ENCODE data around the gene SOAT1.
A peak's percentile ranks its signal among the peaks of the same experiment; 100 is the strongest.
"Not testable (repeated sequence)": the region's sequence is repeated elsewhere in the genome, so short reads cannot be mapped to it uniquely, and the experiment has no call there.

SOAT1 gene

DNA sequence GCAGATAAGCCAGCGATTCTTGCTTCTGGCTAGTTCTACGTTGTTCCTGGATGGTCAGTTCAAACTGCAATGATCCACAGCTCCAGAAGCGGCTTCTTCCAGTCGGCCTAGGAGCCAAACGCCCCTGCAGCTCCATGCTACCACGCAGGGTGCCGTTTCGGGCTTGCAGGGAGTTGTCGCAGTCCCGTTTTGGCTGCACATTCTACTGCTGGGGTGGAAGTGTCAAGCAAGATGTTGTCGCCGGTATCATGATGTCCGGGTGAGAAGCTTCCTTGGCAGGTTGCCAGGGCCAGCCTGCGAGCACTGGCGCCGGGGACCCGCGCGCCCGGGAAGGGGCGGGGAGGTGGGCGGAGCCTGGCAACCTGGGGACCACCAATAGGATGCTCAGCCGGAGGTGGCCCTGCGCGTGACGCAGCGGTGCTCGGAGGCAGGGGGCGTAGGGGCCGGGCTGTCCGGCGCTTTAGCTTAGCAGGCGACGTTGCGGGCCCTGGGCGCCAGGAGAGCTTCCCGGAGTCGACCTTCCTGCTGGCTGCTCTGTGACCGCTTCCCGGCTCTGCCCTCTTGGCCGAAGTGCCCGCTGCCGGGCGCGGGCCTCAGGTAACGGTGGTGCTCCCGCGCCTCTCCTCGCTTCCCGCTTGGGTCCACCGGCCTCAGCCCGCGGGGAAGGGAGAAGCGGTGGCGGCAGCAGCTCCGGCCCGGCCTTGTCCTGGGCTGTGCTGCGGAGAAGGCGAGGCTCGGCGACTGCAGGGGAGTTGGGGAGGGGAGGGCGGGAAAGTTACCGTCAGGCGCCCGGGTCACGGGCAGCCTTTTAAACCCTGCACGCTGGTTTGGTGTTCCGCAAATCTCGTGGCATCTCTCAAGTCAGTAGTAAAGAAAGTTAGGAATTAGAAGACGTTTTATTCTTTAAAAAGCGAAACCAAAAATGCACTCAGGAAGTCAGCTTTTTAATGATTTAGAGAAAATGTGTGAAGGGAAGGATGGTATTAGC is at the start of gene SOAT1:
TSS of gene SOAT1 (plus strand) at position 458 of the 988 bp plus-strand sequence. CDS start 8,888 bp downstream, outside the sequence.
- DNase-seq (ENCODE audit: low read depth in 2 of 3, low spot score in 2 of 3): peak; percentile 82 to 89 (median 89)

- not testable (repeated sequence) for DNase-seq (ENCODE audit: low read depth in 2 of 3, low spot score in 2 of 3)
Observed at GRCh38 chr1:179245426-179245825, 48.2 kb upstream of the SOAT1 start.

DNA sequence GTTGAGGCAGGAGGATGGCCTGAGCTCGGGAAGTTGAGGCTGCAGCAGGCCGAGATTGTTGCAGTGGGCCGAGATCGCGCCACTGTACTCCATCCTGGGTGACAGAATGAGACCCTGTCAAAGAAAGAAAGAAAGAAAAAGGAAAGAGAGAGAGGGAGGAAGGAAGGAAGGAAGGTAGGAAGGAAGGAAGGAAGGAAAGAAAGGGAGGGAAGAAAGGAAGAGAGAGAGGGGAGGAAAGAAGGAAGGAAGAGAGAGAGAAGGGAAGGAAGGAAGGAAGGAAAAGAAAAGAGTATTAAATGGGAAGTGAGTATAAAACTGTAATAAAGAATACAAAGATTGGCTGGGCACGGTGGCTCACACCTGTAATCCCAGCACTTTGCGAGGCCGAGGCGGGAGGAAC is 45.7 kb upstream of the SOAT1 start:
- DNase-seq (ENCODE audit: low read depth in 2 of 3, low spot score in 2 of 3): no peak

GRCh38 chr1:179251675-179252074 is 41.9 kb upstream of the SOAT1 start:
- no peak for DNase-seq (ENCODE audit: low read depth in 2 of 3, low spot score in 2 of 3)

GRCh38 chr1:179252606-179253005 is 41.0 kb upstream of the SOAT1 start:
- no peak for DNase-seq (ENCODE audit: low read depth in 2 of 3, low spot score in 2 of 3)

DNA sequence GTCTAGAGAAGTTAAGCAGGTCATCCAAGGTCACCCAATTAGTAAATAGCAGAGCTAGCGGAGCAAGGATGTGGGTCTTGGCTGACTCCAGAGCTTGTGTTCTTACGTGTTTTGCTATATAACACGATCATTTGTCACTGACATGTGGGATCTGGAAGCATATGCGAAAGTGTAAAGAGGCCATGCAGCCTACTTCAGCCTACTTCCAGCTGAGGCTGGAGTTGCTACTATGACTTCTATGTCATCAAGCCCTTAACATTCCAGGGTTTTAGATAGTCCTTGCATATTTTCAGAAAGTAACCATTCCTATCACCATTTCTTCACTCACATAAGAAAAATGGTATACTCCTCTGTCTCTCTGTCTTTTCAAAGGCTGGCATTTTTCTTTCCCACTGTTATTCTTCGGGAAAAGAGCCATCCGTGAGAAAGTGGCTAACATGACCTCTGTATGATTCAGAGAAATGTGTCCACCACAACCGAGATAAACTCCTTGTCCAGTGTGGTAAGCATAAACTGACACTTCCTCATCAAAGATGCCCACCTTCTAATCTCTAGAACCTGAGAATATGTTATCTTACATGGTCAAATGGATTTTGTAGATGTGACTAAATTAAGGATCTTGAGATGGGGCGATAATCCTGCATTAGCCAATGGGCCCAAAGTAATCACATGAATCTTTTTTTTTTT is 40.2 kb upstream of the SOAT1 start:
- DNase-seq (ENCODE audit: low read depth in 2 of 3, low spot score in 2 of 3): no peak

GRCh38 chr1:179262183-179262582 is 31.4 kb upstream of the SOAT1 start:
- no peak for DNase-seq (ENCODE audit: low read depth in 2 of 3, low spot score in 2 of 3)

DNA sequence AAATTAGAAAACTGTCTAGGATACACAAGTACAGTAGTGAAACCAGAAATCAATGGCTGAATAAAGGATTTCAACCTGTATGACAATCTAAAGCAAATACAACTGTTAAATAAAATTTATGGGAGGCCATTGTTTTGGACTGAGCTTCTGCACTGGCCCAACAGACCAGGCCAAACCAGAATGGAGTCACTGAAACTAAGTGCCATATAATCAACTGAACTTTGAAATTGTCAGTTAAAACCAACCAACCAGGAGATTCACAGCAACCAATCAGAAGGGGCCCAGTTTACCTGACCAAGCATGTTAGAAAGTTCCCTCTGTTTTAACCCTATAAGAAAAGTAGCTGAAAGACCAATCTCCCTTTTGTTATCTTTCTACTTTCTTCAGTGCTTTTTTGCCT is 30.5 kb upstream of the SOAT1 start:
- DNase-seq (ENCODE audit: low read depth in 2 of 3, low spot score in 2 of 3): no peak

DNA sequence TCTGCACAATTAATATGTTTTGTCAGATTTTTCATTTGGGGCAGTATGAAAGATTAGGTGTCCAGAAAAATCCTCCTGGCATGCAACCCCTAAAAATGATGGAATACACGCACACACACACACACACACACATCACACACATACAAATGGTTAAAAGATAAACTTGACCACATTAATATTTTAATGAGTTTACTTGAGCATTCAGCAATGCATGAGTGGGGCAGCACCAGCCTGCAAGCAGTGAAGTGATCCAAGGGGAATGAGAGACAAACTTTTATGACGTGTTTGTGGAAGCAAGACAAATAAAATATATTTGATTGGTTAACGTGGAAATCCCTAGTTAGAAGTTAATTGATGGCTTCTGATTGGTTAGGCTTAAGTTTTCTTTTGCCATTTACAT is 29.1 kb upstream of the SOAT1 start:
- DNase-seq (ENCODE audit: low read depth in 2 of 3, low spot score in 2 of 3): no peak

- DNase-seq (ENCODE audit: low read depth in 2 of 3, low spot score in 2 of 3): no peak
Observed at GRCh38 chr1:179269071-179269470, 24.5 kb upstream of the SOAT1 start.

GRCh38 chr1:179274424-179274823 is 19.2 kb upstream of the SOAT1 start:
- DNase-seq (ENCODE audit: low read depth in 2 of 3, low spot score in 2 of 3): not testable (repeated sequence)

- no peak for DNase-seq (ENCODE audit: low read depth in 2 of 3, low spot score in 2 of 3)
Observed at GRCh38 chr1:179278920-179279319, 14.7 kb upstream of the SOAT1 start.

DNA sequence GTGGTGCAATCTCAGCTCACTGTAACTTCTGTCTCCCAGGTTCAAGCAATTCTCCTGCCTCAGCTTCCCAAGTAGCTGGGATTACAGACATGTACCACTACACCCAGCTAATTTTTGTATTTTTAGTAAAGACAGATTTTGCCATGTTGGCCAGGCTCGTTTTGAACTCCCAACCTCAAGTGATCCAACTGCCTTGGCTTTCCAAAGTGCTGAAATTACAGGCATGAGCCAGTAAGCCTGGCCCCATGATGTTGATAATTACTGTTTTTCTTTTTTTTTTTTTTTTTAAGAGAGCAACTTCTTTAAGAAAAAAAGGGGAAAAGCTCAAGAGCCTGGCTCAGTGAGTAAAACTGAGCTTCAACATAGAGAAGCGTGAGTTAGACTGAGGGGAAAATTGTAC is 9.6 kb upstream of the SOAT1 start:
- DNase-seq (ENCODE audit: low read depth in 2 of 3, low spot score in 2 of 3): no peak

- DNase-seq (ENCODE audit: low read depth in 2 of 3, low spot score in 2 of 3): no peak
Observed at GRCh38 chr1:179287946-179288345, 5.7 kb upstream of the SOAT1 start.

DNA sequence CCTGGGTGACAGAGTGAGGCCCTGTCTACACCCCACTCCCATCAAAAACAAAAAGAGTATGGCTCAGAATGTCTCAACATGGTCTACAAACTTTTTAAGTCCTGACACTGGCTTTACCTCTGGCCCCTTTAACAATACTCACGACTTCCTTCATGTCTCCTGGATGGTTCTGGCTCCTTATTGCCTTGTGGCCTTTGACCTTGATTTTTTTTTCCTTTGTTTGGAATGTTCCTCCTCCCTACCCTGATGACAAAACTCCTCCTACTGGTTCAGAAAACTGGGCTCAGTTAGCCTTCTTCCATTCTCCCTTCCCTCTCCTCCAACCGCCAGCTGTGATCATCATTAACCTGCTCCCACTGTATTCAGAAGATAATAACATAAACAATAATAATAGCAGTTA is 4.6 kb upstream of the SOAT1 start:
- no peak for DNase-seq (ENCODE audit: low read depth in 2 of 3, low spot score in 2 of 3)

DNA sequence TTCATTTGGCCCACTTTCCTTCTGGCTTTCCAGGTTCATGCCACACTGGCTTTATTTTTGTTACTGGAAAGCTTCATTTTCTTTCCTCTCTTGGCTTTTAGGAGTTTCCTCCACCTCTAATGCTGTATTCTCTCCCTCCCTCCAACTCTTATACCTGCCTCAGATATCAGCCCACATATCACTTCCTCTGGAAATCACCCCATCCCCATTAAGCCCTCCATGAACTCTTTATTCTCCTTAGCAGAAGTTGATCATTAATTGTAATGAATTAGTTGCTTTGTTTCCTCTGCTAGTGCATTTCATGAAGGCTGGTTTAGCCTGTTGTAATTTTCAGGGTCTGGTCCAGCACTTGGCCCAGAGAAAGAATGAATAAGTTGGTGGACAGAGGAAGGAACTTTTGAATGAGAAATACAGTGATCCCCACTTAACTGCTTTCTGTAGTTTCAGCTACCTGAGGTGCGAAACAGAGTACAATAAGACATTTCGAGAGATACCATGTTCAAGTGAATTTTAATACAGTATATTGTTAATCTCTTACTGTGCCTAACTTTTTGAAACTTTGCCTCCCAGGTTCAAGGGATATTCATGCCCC is 1.7 kb downstream of the SOAT1 start:
- no peak for DNase-seq (ENCODE audit: low read depth in 2 of 3, low spot score in 2 of 3)

DNA sequence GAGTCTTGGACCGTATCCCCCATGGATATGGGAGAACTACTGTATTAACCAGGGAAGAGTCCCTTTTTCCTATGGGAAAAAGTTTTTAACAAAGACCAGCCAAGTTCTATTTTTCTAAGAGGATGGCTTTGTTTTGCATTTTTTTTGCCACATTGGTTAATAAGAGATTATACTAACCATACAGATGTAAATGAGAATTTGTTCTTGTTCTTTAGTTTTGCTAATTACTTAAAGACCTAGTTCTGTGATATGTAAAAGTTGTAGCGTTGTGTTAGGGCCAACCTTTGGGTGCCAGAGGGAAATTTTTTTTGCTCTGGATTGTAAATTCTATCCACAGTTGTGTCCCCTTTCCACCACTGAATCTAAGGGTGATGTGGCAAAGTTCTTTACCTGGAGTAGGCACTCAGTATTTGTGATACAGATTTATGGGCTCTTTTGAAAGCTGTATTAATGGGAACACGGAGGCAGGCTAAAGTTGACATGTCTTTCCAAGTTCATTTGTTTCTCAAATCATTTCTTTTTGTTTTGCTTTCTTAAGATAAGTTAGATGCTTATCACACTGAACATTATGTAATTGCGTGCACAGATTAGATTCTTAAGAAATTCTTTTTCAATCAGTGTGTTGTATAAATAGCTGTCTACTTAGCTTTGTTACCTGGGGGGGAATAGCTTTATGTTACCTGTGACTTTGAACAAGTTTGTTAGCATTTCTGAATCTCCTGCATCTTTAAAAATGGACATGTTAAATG is 2.9 kb downstream of the SOAT1 start:
- DNase-seq (ENCODE audit: low read depth in 2 of 3, low spot score in 2 of 3): no peak

DNA sequence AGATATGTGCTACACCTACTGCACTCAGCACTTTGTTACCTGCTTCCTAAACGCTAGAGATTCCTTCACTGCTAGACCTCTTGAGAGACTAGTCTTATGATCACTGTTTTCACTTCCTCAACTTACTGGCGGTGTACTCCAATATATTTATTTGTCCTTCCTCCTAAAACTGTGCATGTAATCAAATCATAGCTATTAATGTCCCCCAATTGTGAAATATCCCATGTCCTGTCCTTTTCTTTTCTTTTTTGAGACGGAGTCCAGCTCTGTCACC is 3.4 kb downstream of the SOAT1 start:
- no peak for DNase-seq (ENCODE audit: low read depth in 2 of 3, low spot score in 2 of 3)

GRCh38 chr1:179298952-179299351 is 5.4 kb downstream of the SOAT1 start:
- DNase-seq (ENCODE audit: low read depth in 2 of 3, low spot score in 2 of 3): no peak

DNA sequence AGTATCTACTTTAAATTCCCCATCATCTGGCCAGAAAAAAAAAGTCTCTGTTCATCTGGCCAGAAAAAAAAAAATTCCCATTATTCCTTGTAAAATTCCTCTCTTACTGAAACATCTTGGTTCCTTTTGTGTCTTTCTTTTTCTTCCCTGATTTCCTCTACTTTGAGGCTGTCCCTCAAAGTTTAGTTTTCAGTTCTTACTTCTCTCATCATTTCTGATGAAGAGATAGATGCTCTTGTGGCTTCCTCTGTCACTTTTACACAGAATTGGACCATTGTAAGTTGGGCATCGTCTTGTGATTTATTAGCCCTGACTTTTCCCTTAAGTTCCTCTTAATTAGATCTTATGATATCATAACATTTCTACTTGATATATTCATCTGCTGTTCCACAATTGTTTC is 6.5 kb downstream of the SOAT1 start:
- DNase-seq (ENCODE audit: low read depth in 2 of 3, low spot score in 2 of 3): no peak

GRCh38 chr1:179302070-179302469 is 8.5 kb downstream of the SOAT1 start:
- DNase-seq (ENCODE audit: low read depth in 2 of 3, low spot score in 2 of 3): no peak

Measured in activated CD8-positive, alpha-beta memory T cell treated with anti-CD3 and anti-CD28 coated beads for 48 hours (primary cell).